Esophagus muscularis mucosa (tissue), 4 donors: ENCODE measurements around the gene CCL7. TPM values are rescaled to one million over a fixed set of nuclear protein-coding genes. Genes with fewer than 3 reads are reported as not detected.

Experiments
- DNase-seq: peaks from one replicate; pipeline ENCODE4 v3.0.0-alpha.2; 2017; ENCODE audit errors: extremely low spot score
- H3K27ac ChIP-seq, 4 donors: fragments of 200-600 bp; sonication (generic); replicated peaks in 1 of 4; 1 replicate in 3 of 4; 2 replicates in 1 of 4; pipeline ENCODE4 v1.5.1; 2016 to 2019; ENCODE audit warnings: mild to moderate bottlenecking in 1 of 4
- H3K27me3 ChIP-seq, 4 donors: fragments of 200-600 bp; sonication (generic); one replicate each; pipeline versions ENCODE4 v1.5.1 to v1.6.0; 2016 to 2019
- H3K36me3 ChIP-seq, 4 donors: fragments of 200-600 bp; sonication (generic); one replicate each; pipeline ENCODE4 v1.5.1; 2016 to 2019
- H3K4me1 ChIP-seq, 4 donors: fragments of 200-600 bp; sonication (generic); one replicate each; pipeline ENCODE4 v1.5.1; 2016 to 2019
- H3K4me3 ChIP-seq, 4 donors: fragments of 200-600 bp; sonication (generic); 1 replicate in 2 of 4; 2 replicates in 2 of 4; pipeline ENCODE4 v1.5.1; 2016 to 2019; ENCODE audit warnings: mild to moderate bottlenecking in 4 of 4, moderate library complexity in 1 of 4
- H3K9me3 ChIP-seq, 4 donors: fragments of 200-600 bp; sonication (generic); 1 replicate in 3 of 4; 2 replicates in 1 of 4; pipeline ENCODE4 v1.5.1; 2016 to 2019
- EP300 ChIP-seq: sonication (generic); formaldehyde crosslinking; IDR thresholded peaks from one replicate; pipeline ENCODE4 v1.6.1; 2017; ENCODE audit warnings: antibody characterized with exemption
- POLR2A ChIP-seq: fragments of 450-650 bp; IDR thresholded peaks from one replicate; pipeline ENCODE4 v1.6.1; 2017; ENCODE audit warnings: antibody characterized with exemption, moderate library complexity, mild to moderate bottlenecking, low read depth
- POLR2AphosphoS5 ChIP-seq, 2 donors: sonication (generic); formaldehyde crosslinking; IDR thresholded peaks; one replicate each; pipeline ENCODE4 v1.6.1; 2017; ENCODE audit warnings: antibody characterized with exemption in 2 of 2
- WGBS: methylation state at CpG from one replicate; pipeline ENCODE4 v1.1.5; 2018; 5-methylcytosine and 5-hydroxymethylcytosine counted together
- intact Hi-C: fragments of 100-400 bp; cut with DNase I; formaldehyde crosslinking; loops from one replicate; pipeline ENCODE4 v1.15.1; 2023
- total RNA-seq, 4 donors: library from RNA; depleted of rRNA; stranded (reverse); fragments of >200 nt; gene quantifications; one replicate each; pipeline versions ENCODE4 v1.1.0 to v1.2.1, GENCODE V29; 2016
- TF ChIP-seq, protein P1 (sequence below), 3 experiments: fragments of 200-600 bp in 2 of 3; fragments of 450-650 bp in 1 of 3; sonication (generic) in 2 of 3; IDR thresholded peaks; one replicate each; pipeline ENCODE4 v1.5.1; 2017 to 2019; ENCODE audit warnings: antibody characterized with exemption in 3 of 3, mild to moderate bottlenecking in 2 of 3, moderate library complexity in 1 of 3

Gene CCL7
- total RNA-seq, 4 donors from 2014 or later, result 0.83 TPM; not detected in 3

GRCh38 chr17:34299027-34299426, 29.0 kb downstream of the CCL7 start:
- no peaks in the 10 kb centered on the region for H3K9me3 ChIP-seq
- H3K4me3 ChIP-seq, result no peak overlapping the region
- intact Hi-C loops, result no loop called here
- no peaks in the 10 kb centered on the region for H3K27me3 ChIP-seq
- H3K36me3 ChIP-seq, result no peaks in the 10 kb centered on the region
- H3K27ac ChIP-seq, result no peak overlapping the region
- TF ChIP-seq POLR2A (no peak), POLR2AphosphoS5 (IDR thresholded peaks at IDR 0.05) (no peak), EP300 (no peak)
- TF ChIP-seq, protein P1, sequence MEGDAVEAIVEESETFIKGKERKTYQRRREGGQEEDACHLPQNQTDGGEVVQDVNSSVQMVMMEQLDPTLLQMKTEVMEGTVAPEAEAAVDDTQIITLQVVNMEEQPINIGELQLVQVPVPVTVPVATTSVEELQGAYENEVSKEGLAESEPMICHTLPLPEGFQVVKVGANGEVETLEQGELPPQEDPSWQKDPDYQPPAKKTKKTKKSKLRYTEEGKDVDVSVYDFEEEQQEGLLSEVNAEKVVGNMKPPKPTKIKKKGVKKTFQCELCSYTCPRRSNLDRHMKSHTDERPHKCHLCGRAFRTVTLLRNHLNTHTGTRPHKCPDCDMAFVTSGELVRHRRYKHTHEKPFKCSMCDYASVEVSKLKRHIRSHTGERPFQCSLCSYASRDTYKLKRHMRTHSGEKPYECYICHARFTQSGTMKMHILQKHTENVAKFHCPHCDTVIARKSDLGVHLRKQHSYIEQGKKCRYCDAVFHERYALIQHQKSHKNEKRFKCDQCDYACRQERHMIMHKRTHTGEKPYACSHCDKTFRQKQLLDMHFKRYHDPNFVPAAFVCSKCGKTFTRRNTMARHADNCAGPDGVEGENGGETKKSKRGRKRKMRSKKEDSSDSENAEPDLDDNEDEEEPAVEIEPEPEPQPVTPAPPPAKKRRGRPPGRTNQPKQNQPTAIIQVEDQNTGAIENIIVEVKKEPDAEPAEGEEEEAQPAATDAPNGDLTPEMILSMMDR (IDR thresholded peaks at IDR 0.05), result no peak
- no peak for DNase-seq
- peaks cover 6 to 27% (median 18%) of the 10 kb centered on the region in 4 donors for H3K4me1 ChIP-seq
- WGBS, result 96% methylated on average over 2 of the region's 2 CpGs

GRCh38 chr17:34299956-34300577, 30.0 kb downstream of the CCL7 start:
- intact Hi-C loops, result no loop called here
- Histone ChIP-seq H3K4me3 (no peak overlapping the region), H3K9me3 (no peaks in the 10 kb centered on the region), H3K36me3 (no peaks in the 10 kb centered on the region), H3K4me1 (peaks cover 6 to 27% (median 18%) of the 10 kb centered on the region in 4 donors), H3K27ac (peak overlapping the region in 1 of 4 donors; percentile 7), H3K27me3 (no peaks in the 10 kb centered on the region)
- DNase-seq, result no peak
- TF ChIP-seq POLR2AphosphoS5 (IDR thresholded peaks at IDR 0.05) (peak in 1 of 2 donors; percentile 21), POLR2A (no peak), EP300 (no peak)
- TF ChIP-seq, protein P1 (IDR thresholded peaks at IDR 0.05), result no peak
- 73% methylated on average over 3 of the region's 3 CpGs for WGBS

- peaks cover 6 to 30% (median 19%) of the 10 kb centered on the region in 4 donors for H3K4me1 ChIP-seq
- no peak for DNase-seq
- H3K36me3 ChIP-seq, result no peaks in the 10 kb centered on the region
- H3K27me3 ChIP-seq, result no peaks in the 10 kb centered on the region
- no peak for TF ChIP-seq POLR2A
- TF ChIP-seq POLR2AphosphoS5 (IDR thresholded peaks at IDR 0.05), result no peak
- no peak for TF ChIP-seq EP300
- TF ChIP-seq, protein P1 (IDR thresholded peaks at IDR 0.05), result no peak
- H3K4me3 ChIP-seq, result no peak overlapping the region
- peak overlapping the region in 3 of 4 donors; percentile 20 to 27 (median 23) for H3K27ac ChIP-seq
- H3K9me3 ChIP-seq, result no peaks in the 10 kb centered on the region
- intact Hi-C loops, result no loop called here
- WGBS, result 57% methylated on average over 3 of the region's 3 CpGs
These were observed 30.8 kb downstream of the CCL7 start for GRCh38 chr17:34300652-34301370.

DNA sequence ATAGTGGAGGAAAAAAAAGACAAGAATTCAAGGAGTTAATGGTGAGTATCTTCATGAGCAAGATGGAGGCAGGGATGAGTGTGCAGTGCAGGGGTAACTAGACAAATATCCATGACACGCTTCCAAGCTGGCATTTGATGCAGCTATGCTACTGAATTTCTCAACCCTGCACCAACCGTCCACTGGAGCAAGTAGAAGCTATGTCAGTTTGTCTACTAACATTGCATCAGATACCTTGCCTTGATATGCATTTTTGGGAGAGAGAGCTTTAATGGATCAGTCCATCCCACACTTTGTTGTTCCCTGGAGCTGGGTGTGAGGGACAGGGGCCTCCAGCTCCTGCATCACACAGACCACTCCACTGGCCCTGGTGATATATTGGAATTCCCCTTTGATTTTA, 32.0 kb downstream of the CCL7 start:
- Histone ChIP-seq H3K36me3 (no peaks in the 10 kb centered on the region), H3K27me3 (no peaks in the 10 kb centered on the region), H3K4me3 (no peak overlapping the region), H3K9me3 (no peaks in the 10 kb centered on the region), H3K4me1 (peaks cover 18 to 41% (median 31%) of the 10 kb centered on the region in 4 donors), H3K27ac (no peak overlapping the region)
- 48% methylated on average over 2 of the region's 2 CpGs for WGBS
- intact Hi-C loops, result no loop called here
- no peak for TF ChIP-seq POLR2AphosphoS5 (IDR thresholded peaks at IDR 0.05)
- TF ChIP-seq POLR2A, result no peak
- TF ChIP-seq, protein P1 (IDR thresholded peaks at IDR 0.05), result no peak
- no peak for TF ChIP-seq EP300
- DNase-seq, result no peak
